Stimulated activated naive CD8-positive, alpha-beta T cell treated with anti-CD3 and anti-CD28 coated beads, Interleukin-15, Interleukin-2, amounts not matched to agents 100 U/mL and 50 U/mL, for 24 hours (primary cell): ENCODE measurements around the gene DLK1.

Experiments
- ATAC-seq: fragments of 150-1000 bp; cut with Tn5 transposase; one replicate; pipeline ENCODE4 v1.10.0; 2021
- DNase-seq: peaks from one replicate; pipeline ENCODE4 v3.0.0; 2021

The DLK1 gene

GRCh38 chr14:100778526-100778882 lies 51.8 kb downstream of the DLK1 start:
- DNase-seq (no peak), ATAC-seq (no peak)

- DNase-seq, result no peak
- no peak for ATAC-seq
Measured at GRCh38 chr14:100778951-100779690, 52.4 kb downstream of the DLK1 start.

- no peak for ATAC-seq
Measured at GRCh38 chr14:100779691-100780080, 53.0 kb downstream of the DLK1 start.

GRCh38 chr14:100780246-100780645 lies 53.6 kb downstream of the DLK1 start:
- no peak for DNase-seq
- no peak for ATAC-seq

More at GRCh38 chr14:100779691-100780080, 53.0 kb downstream of the DLK1 start:
- DNase-seq, result no peak

GRCh38 chr14:100780646-100781355 lies 54.1 kb downstream of the DLK1 start:
- DNase-seq (no peak), ATAC-seq (no peak)

- no peak for ATAC-seq
- DNase-seq, result no peak
Measured at GRCh38 chr14:100781952-100782351, 55.3 kb downstream of the DLK1 start.

- no peak for DNase-seq
- no peak for ATAC-seq
Measured at GRCh38 chr14:100782516-100783320, 56.0 kb downstream of the DLK1 start.

GRCh38 chr14:100783630-100784370 lies 57.1 kb downstream of the DLK1 start:
- ATAC-seq (no peak), DNase-seq (no peak)

GRCh38 chr14:100784523-100785337 lies 58.0 kb downstream of the DLK1 start:
- ATAC-seq (no peak), DNase-seq (no peak)

DNA sequence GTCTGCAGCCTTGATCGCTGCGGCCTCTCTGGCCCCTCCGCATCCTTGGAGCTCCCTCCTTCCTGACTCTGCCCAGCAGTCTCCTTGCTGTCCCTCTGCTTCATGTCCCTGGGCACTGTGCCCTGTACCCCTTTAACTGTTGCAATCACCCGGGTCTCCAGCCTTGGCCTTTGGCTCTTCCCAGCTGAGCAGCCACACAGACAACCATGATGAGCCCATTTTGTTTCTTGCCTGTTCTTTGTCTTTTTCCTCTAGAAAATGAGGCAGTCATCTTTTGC lies 58.6 kb downstream of the DLK1 start:
- DNase-seq, result no peak
- no peak for ATAC-seq

- DNase-seq, result no peak
- ATAC-seq, result no peak
Measured at GRCh38 chr14:100785626-100786025, 58.9 kb downstream of the DLK1 start.

GRCh38 chr14:100786131-100786530 lies 59.4 kb downstream of the DLK1 start:
- no peak for ATAC-seq
- no peak for DNase-seq

DNA sequence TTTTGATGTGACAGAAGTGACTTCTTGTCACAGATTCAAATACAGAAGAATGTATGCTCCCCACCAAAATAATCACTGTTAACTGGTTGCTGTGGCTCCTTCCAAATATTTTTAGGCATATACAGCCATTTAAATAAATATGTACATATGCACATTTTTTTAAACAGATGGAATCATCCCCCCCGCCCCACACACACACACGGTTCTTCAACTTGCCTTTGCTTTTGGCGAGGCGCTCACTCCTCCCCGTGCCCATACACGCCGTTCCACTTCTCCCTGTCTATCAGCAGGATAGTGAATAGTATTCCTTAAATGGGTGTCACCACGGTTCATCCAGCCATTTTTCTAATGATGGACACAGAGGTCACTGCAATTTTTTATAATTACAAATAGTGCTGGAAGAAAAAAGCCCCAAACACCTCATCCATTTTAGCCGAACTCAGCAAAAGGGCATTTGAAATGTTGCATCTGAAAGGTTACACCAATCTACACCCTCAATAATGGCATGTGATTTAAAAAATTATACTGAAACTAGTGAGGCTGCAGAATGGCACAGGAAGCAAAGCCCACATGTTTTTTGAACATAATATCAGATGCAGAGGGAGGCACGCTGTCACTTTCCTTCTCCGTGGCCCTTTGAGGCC lies 60.0 kb downstream of the DLK1 start:
- ATAC-seq (no peak), DNase-seq (no peak)

DNA sequence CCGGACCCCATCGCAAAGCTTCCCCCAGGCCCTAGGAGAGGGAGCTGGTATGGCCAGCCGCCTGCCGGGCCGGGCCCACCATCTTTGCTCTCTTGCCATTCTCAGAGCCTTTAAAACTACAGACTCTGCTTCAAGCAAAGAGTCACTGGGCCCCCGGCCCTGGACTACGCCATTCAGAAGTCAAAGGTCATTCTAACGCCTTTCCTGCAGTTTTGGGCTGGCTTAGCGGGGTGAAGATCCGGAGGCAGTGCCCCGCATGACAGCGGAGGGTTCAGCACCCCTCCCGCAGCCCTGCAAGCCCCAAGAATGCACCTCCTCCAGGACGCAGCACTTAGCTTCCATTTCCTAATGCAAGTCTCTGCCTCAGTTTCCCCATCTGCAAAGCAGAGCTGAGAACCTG lies 61.0 kb downstream of the DLK1 start:
- ATAC-seq (no peak), DNase-seq (no peak)
